Hepatocyte (in vitro differentiated cells): ENCODE results near the gene BPHL. TPM values are rescaled to one million over a fixed set of nuclear protein-coding genes. Genes with fewer than 3 reads are reported as not detected.
"Not testable (repeated sequence)": the region's sequence is repeated elsewhere in the genome, so short reads cannot be mapped to it uniquely, and the experiment has no call there.

Experiments used
- DNase-seq: peaks from one replicate; pipeline ENCODE4 v3.0.0-alpha.2; 2016; ENCODE audit warnings: low spot score
- H2AFZ ChIP-seq: fragments of 200-600 bp; sonication (generic); 2 replicates; pipeline ENCODE4 v1.6.0; 2016; ENCODE audit warnings: antibody characterized with exemption, mild to moderate bottlenecking
- H3K27ac ChIP-seq: fragments of 200-600 bp; sonication (generic); 2 replicates; pipeline ENCODE4 v1.5.1; 2016; ENCODE audit warnings: mild to moderate bottlenecking
- H3K27me3 ChIP-seq: fragments of 200-600 bp; sonication (generic); 2 replicates; pipeline ENCODE4 v1.6.1; 2016
- H3K36me3 ChIP-seq: fragments of 200-600 bp; sonication (generic); replicated peaks from 2 replicates; pipeline ENCODE4 v1.5.1; 2016; ENCODE audit warnings: low read depth; ENCODE audit not compliant: insufficient read depth
- H3K4me1 ChIP-seq: fragments of 200-600 bp; sonication (generic); 2 replicates; pipeline ENCODE4 v1.5.1; 2016; ENCODE audit warnings: mild to moderate bottlenecking, moderate library complexity; ENCODE audit not compliant: insufficient read depth
- H3K4me2 ChIP-seq: fragments of 200-600 bp; sonication (generic); 2 replicates; pipeline ENCODE4 v1.6.0; 2016
- H3K4me3 ChIP-seq: fragments of 200-600 bp; sonication (generic); 2 replicates; pipeline ENCODE4 v1.5.1; 2016; ENCODE audit warnings: mild to moderate bottlenecking
- H3K79me2 ChIP-seq: fragments of 200-600 bp; sonication (generic); 2 replicates; pipeline ENCODE4 v1.6.0; 2017; ENCODE audit warnings: mild to moderate bottlenecking
- H3K9me2 ChIP-seq: fragments of 200-600 bp; sonication (generic); replicated peaks from 2 replicates; pipeline ENCODE4 v1.6.0; 2017; ENCODE audit warnings: mild to moderate bottlenecking; ENCODE audit not compliant: insufficient read depth
- H3K9me3 ChIP-seq: fragments of 200-600 bp; sonication (generic); 2 replicates; pipeline ENCODE4 v1.5.1; 2016; ENCODE audit warnings: low read depth, mild to moderate bottlenecking
- H4K20me1 ChIP-seq: fragments of 200-600 bp; sonication (generic); 2 replicates; pipeline ENCODE4 v1.6.0; 2016; ENCODE audit warnings: mild to moderate bottlenecking; ENCODE audit not compliant: insufficient read depth, poor library complexity, severe bottlenecking
- CTCF ChIP-seq: fragments of 200-600 bp; sonication (generic); IDR thresholded peaks from 2 replicates; pipeline ENCODE4 v1.5.1; 2016; ENCODE audit warnings: antibody characterized with exemption, mild to moderate bottlenecking; ENCODE audit not compliant: poor library complexity
- EZH2 ChIP-seq: fragments of 200-600 bp; sonication (generic); IDR thresholded peaks from 2 replicates; pipeline ENCODE4 v1.6.1; 2016; ENCODE audit warnings: antibody characterized with exemption, mild to moderate bottlenecking, borderline replicate concordance
- EZH2phosphoT487 ChIP-seq: fragments of 200-600 bp; sonication (generic); IDR thresholded peaks from one replicate; pipeline ENCODE4 v1.6.1; 2018; ENCODE audit warnings: antibody characterized with exemption, mild to moderate bottlenecking, low read depth, moderate library complexity; ENCODE audit not compliant: unreplicated experiment, severe bottlenecking
- WGBS: methylation state at CpG from one replicate; pipeline ENCODE4 v1.1.6; 2016; ENCODE audit warnings: low lambda C conversion rate; ENCODE audit errors: missing lambda C conversion rate; 5-methylcytosine and 5-hydroxymethylcytosine counted together
- polyA plus RNA-seq: library from polyadenylated mRNA; unstranded; fragments of >200 nt; fragmentation: Nextera tagmentation; extraction: Ambion mirVana; gene quantifications from 2 replicates; pipeline ENCODE4 v1.2.1, GENCODE V29; 2016
- total RNA-seq: library from RNA; depleted of rRNA; stranded (reverse); fragments of >200 nt; gene quantifications from 2 replicates; pipeline ENCODE4 v1.2.3, GENCODE V29; 2014

BPHL gene
- total and polyA plus RNA-seq, 2 experiments from 2014 or later, result 52.0 to 77.0 TPM

GRCh38 chr6:3176562-3177355 lies 58.2 kb downstream of the BPHL start:
- no peaks in the 10 kb centered on the region for H3K9me3 ChIP-seq
- H3K27ac ChIP-seq, result no peak overlapping the region
- peak; percentile 77 for DNase-seq
- no peak for TF ChIP-seq CTCF
- no peaks in the 10 kb centered on the region for H4K20me1 ChIP-seq
- H3K36me3 ChIP-seq, result no peaks in the 10 kb centered on the region
- H2AFZ ChIP-seq, result no peak overlapping the region
- no peak overlapping the region for H3K4me2 ChIP-seq
- 91% methylated on average over 22 of the region's 22 CpGs for WGBS
- H3K79me2 ChIP-seq, result no peaks in the 10 kb centered on the region
- H3K4me1 ChIP-seq, result no peaks in the 10 kb centered on the region
- H3K27me3 ChIP-seq, result no peaks in the 10 kb centered on the region
- no peak overlapping the region for H3K4me3 ChIP-seq
- H3K9me2 ChIP-seq, result no peaks in the 10 kb centered on the region

- not testable (repeated sequence) for H3K27me3 ChIP-seq, H3K36me3 ChIP-seq, H3K4me2 ChIP-seq, H3K4me3 ChIP-seq, H2AFZ ChIP-seq, H3K27ac ChIP-seq, H3K9me3 ChIP-seq, DNase-seq, H3K79me2 ChIP-seq, H4K20me1 ChIP-seq, H3K4me1 ChIP-seq, H3K9me2 ChIP-seq
- WGBS, result 94% methylated on average over 8 of the region's 8 CpGs
Measured at GRCh38 chr6:3178666-3179065, 60.2 kb downstream of the BPHL start.

- H3K79me2 ChIP-seq, DNase-seq, H3K27me3 ChIP-seq, H3K4me1 ChIP-seq, H3K4me3 ChIP-seq, H4K20me1 ChIP-seq, H3K9me2 ChIP-seq, H3K27ac ChIP-seq, H3K9me3 ChIP-seq, H3K36me3 ChIP-seq, H2AFZ ChIP-seq: not testable (repeated sequence)
- H3K4me2 ChIP-seq, result peak overlapping the region; percentile 64
- 80% methylated on average over 8 of the region's 8 CpGs for WGBS
Measured at GRCh38 chr6:3179945-3180344, 61.4 kb downstream of the BPHL start.

- Histone ChIP-seq H2AFZ (no peak overlapping the region), H3K4me3 (no peak overlapping the region), H4K20me1 (no peaks in the 10 kb centered on the region), H3K27me3 (no peaks in the 10 kb centered on the region), H3K9me3 (no peaks in the 10 kb centered on the region), H3K36me3 (no peaks in the 10 kb centered on the region), H3K4me2 (no peak overlapping the region), H3K9me2 (no peaks in the 10 kb centered on the region), H3K27ac (no peak overlapping the region), H3K79me2 (no peaks in the 10 kb centered on the region), H3K4me1 (no peaks in the 10 kb centered on the region)
- DNase-seq, result no peak
- WGBS, result 82% methylated on average over 2 of the region's 2 CpGs
- TF ChIP-seq EZH2 (no peak), CTCF (no peak), EZH2phosphoT487 (no peak)
Measured at GRCh38 chr6:3181105-3181504, 62.6 kb downstream of the BPHL start.
